ENCODE data around the gene FAM13C.

Gene FAM13C

DNA sequence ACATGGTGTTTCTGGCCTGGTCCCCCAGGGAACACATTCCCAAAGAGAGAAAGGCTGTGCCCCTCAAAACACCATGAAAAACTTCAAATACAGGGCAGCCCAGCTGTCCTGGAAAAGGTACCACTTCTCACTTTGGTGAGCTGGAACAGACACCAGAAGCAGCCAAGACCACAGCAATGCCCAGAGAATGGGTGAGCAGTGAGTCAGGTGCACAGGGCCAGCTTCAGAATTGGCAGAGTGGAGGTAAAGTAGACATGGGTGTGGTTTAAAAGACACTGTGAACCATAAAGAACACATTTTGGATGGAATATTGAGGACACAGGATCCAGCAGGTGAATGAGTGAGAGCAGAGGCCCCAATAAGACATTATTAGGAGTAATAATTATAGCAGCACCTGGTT is 51.3 kb downstream of the FAM13C start:
- H3K36me3 ChIP-seq (ENCODE audit: control insufficient read depth in 5 of 5, insufficient read depth in 5 of 5, low read length in 5 of 5) = no peaks in the 10 kb centered on the region
- H3K9ac ChIP-seq (ENCODE audit: low read length in 5 of 5) = no peak overlapping the region
- H3K27ac ChIP-seq (ENCODE audit: low read depth, low read length) = peak overlapping the region; percentile 24
- no peaks in the 10 kb centered on the region for H3K9me3 ChIP-seq (ENCODE audit: control insufficient read depth in 5 of 5, low read length in 5 of 5)
- peaks cover 7 to 57% (median 32%) of the 10 kb centered on the region in 5 donors for H3K4me1 ChIP-seq (ENCODE audit: control insufficient read depth in 5 of 5, insufficient read depth in 5 of 5, low read length in 5 of 5)
- no peaks in the 10 kb centered on the region for H3K27me3 ChIP-seq (ENCODE audit: control insufficient read depth in 5 of 5, insufficient read depth in 4 of 5, low read length in 5 of 5)
- no peak overlapping the region for H3K4me3 ChIP-seq (ENCODE audit: low read depth in 1 of 5, low read length in 5 of 5)

DNA sequence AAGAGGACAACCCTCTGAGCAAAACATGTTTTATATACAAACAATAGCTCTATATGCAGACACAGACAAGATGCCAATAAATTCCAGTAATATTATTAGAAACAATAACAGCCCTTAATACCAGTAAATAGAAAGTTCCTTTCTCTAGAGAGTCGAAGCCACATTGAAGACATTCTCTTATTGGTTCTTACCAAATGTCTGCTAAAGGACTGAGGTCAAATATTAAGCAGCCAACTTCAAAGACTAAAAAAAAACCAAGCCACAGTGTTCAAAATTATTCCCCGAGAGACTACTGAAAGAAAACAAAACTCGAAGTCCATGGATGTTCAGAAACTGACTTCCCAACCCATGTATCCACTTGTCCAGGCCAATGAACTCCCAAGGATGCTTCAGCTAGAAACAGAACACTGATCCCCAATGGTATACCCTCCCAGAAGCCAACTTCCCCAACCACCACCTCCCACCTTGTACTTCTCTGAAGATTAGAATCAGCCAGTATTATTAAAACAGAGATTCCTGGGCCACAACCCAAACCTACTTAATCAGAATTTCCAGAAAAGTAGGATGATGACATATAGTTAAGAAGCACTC is 51.9 kb downstream of the FAM13C start:
- Histone ChIP-seq H3K27ac (ENCODE audit: low read depth, low read length) (peak overlapping the region; percentile 24), H3K4me3 (ENCODE audit: low read depth in 1 of 5, low read length in 5 of 5) (no peak overlapping the region), H3K9ac (ENCODE audit: low read length in 5 of 5) (no peak overlapping the region), H3K36me3 (ENCODE audit: control insufficient read depth in 5 of 5, insufficient read depth in 5 of 5, low read length in 5 of 5) (no peaks in the 10 kb centered on the region), H3K9me3 (ENCODE audit: control insufficient read depth in 5 of 5, low read length in 5 of 5) (no peaks in the 10 kb centered on the region), H3K27me3 (ENCODE audit: control insufficient read depth in 5 of 5, insufficient read depth in 4 of 5, low read length in 5 of 5) (no peaks in the 10 kb centered on the region), H3K4me1 (ENCODE audit: control insufficient read depth in 5 of 5, insufficient read depth in 5 of 5, low read length in 5 of 5) (peaks cover 5 to 51% (median 28%) of the 10 kb centered on the region in 5 donors)

DNA sequence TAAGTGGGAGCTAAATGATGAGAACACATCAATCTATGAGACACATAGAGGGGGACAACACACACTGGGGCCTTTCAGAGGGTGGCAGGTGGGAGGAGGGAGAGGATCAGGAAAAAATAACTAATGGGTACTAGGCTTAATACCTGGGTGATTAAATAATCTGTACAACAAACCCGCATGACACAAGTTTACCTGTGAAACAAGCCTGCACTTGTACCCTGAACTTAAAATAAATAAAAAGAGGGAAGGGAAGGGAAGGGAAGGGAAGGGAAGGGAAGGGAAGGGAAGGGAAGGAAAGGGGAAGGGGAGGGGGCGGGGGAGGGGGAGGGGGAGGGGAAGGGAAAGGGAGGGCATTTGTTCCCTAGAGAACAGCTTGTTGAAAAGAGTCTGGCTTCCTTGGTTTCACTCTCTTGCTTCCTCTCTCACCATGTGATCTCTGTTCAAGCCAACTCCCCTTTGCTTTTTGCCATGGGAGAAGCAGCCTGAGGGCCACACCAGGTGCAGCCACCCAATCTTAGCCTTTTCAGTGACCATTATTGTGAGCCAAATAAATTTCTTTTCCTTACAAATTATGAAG is 57.7 kb downstream of the FAM13C start:
- Histone ChIP-seq H3K27me3 (ENCODE audit: control insufficient read depth in 5 of 5, insufficient read depth in 4 of 5, low read length in 5 of 5) (no peaks in the 10 kb centered on the region), H3K4me3 (ENCODE audit: low read depth in 1 of 5, low read length in 5 of 5) (no peak overlapping the region), H3K36me3 (ENCODE audit: control insufficient read depth in 5 of 5, insufficient read depth in 5 of 5, low read length in 5 of 5) (no peaks in the 10 kb centered on the region), H3K4me1 (ENCODE audit: control insufficient read depth in 5 of 5, insufficient read depth in 5 of 5, low read length in 5 of 5) (peaks cover 0 to 12% (median 0%) of the 10 kb centered on the region in 5 donors), H3K9me3 (ENCODE audit: control insufficient read depth in 5 of 5, low read length in 5 of 5) (no peaks in the 10 kb centered on the region), H3K9ac (ENCODE audit: low read length in 5 of 5) (no peak overlapping the region), H3K27ac (ENCODE audit: low read depth, low read length) (no peak overlapping the region)

DNA sequence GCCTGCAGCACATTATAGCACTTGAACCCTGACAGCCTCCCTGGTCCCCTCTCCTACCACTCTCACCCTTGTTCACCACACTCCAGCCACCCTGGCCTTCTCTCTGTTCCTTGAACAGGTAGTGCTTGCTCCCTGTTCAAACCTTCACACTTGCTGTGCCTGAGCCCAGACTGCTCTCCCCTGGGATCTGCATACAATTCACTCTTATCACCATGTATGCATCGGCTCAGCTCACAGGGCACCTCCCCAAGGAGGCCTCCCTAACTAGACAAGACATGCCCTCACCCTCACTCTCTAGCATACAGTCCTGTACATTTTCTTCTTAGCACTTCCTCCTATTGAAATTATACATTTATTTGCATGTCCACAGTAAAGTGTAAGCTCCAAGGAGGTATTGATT is 59.3 kb downstream of the FAM13C start:
- H3K27ac ChIP-seq (ENCODE audit: low read depth, low read length) = no peak overlapping the region
- no peak overlapping the region for H3K9ac ChIP-seq (ENCODE audit: low read length in 5 of 5)
- H3K4me1 ChIP-seq (ENCODE audit: control insufficient read depth in 5 of 5, insufficient read depth in 5 of 5, low read length in 5 of 5) = peaks cover 0 to under 1% (median 0%) of the 10 kb centered on the region in 5 donors

DNA sequence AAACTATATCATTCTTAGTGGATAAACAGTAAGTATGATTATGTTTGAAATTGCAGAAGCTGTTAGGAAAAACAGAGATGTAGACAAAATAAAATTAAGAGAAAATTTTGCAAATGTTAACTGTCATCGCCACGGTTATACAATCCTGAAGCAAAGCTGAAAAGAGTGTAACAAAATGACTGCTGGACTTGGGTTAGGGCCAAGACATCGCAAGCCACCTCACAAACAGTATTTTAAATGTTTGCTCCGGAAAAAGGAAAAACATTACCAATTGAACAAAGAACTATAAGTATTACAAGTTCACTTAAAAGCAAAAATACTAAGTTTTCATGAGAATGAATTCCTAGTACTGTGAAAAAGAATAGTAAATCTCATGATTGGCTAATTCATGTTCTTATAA is 60.0 kb downstream of the FAM13C start:
- H3K9me3 ChIP-seq (ENCODE audit: control insufficient read depth in 5 of 5, low read length in 5 of 5) = no peaks in the 10 kb centered on the region
- H3K36me3 ChIP-seq (ENCODE audit: control insufficient read depth in 5 of 5, insufficient read depth in 5 of 5, low read length in 5 of 5) = no peaks in the 10 kb centered on the region
- H3K4me3 ChIP-seq (ENCODE audit: low read depth in 1 of 5, low read length in 5 of 5) = no peak overlapping the region
- H3K27me3 ChIP-seq (ENCODE audit: control insufficient read depth in 5 of 5, insufficient read depth in 4 of 5, low read length in 5 of 5) = no peaks in the 10 kb centered on the region
- no peak overlapping the region for H3K27ac ChIP-seq (ENCODE audit: low read depth, low read length)
- no peak overlapping the region for H3K9ac ChIP-seq (ENCODE audit: low read length in 5 of 5)
- H3K4me1 ChIP-seq (ENCODE audit: control insufficient read depth in 5 of 5, insufficient read depth in 5 of 5, low read length in 5 of 5) = no peaks in the 10 kb centered on the region

More for the DNA sequence above, 59.3 kb downstream of the FAM13C start:
- Histone ChIP-seq H3K4me3 (ENCODE audit: low read depth in 1 of 5, low read length in 5 of 5) (no peak overlapping the region), H3K27me3 (ENCODE audit: control insufficient read depth in 5 of 5, insufficient read depth in 4 of 5, low read length in 5 of 5) (no peaks in the 10 kb centered on the region), H3K9me3 (ENCODE audit: control insufficient read depth in 5 of 5, low read length in 5 of 5) (no peaks in the 10 kb centered on the region), H3K36me3 (ENCODE audit: control insufficient read depth in 5 of 5, insufficient read depth in 5 of 5, low read length in 5 of 5) (no peaks in the 10 kb centered on the region)

DNA sequence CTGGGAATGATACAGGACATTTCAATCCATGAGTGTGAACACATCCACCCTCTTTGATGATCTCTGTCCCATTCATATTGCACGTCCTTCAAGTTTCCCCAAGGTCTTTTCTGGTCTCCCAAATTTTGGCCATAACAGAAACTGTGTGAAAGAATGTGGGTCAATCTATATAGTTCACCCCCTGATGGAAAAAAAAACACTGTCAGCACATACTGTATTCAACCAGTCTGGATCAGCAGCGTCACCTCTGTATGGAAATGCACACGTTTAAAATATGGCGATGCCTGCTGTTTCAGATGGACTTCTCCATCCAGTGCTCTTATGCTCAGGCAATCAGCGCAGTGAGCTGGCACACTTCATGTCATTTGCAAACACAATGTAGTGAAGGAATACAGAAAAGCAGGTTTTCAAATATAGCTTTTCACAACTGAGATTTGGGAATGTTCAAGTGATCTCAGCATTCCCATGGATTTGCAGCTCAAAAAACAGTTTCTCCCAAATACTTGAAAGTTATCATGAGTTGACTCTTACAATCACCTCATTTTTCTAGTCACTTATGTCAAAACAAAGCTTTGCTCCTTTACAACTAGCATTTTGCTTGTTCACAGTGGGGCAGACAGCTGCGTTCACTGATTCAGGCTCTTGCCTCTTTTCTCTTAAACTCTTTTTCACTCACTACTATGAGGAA is 61.1 kb downstream of the FAM13C start:
- no peaks in the 10 kb centered on the region for H3K27me3 ChIP-seq (ENCODE audit: control insufficient read depth in 5 of 5, insufficient read depth in 4 of 5, low read length in 5 of 5)
- no peak overlapping the region for H3K4me3 ChIP-seq (ENCODE audit: low read depth in 1 of 5, low read length in 5 of 5)
- no peaks in the 10 kb centered on the region for H3K9me3 ChIP-seq (ENCODE audit: control insufficient read depth in 5 of 5, low read length in 5 of 5)
- no peak overlapping the region for H3K27ac ChIP-seq (ENCODE audit: low read depth, low read length)
- H3K9ac ChIP-seq (ENCODE audit: low read length in 5 of 5) = no peak overlapping the region
- H3K4me1 ChIP-seq (ENCODE audit: control insufficient read depth in 5 of 5, insufficient read depth in 5 of 5, low read length in 5 of 5) = no peaks in the 10 kb centered on the region
- no peaks in the 10 kb centered on the region for H3K36me3 ChIP-seq (ENCODE audit: control insufficient read depth in 5 of 5, insufficient read depth in 5 of 5, low read length in 5 of 5)

DNA sequence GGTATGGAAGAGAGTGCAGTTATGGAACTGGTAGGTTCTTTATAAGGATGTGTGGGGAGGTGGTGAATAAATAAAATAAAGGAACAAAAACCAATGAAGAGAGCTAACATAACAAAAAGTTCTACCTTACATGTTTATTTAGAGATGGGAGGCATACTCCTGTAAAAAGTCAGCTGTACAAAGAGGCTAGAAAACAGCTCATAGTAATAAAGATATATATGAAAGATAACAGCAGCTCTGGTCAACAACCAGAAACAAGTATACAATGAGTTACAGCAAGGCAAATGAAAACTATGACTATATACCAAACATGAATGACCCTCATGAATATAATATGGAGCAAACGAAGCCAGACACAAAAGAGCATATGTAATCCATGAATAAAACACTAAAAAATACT is 62.0 kb downstream of the FAM13C start:
- Histone ChIP-seq H3K27me3 (ENCODE audit: control insufficient read depth in 5 of 5, insufficient read depth in 4 of 5, low read length in 5 of 5) (no peaks in the 10 kb centered on the region), H3K4me1 (ENCODE audit: control insufficient read depth in 5 of 5, insufficient read depth in 5 of 5, low read length in 5 of 5) (no peaks in the 10 kb centered on the region), H3K27ac (ENCODE audit: low read depth, low read length) (no peak overlapping the region), H3K9ac (ENCODE audit: low read length in 5 of 5) (no peak overlapping the region), H3K9me3 (ENCODE audit: control insufficient read depth in 5 of 5, low read length in 5 of 5) (no peaks in the 10 kb centered on the region), H3K36me3 (ENCODE audit: control insufficient read depth in 5 of 5, insufficient read depth in 5 of 5, low read length in 5 of 5) (no peaks in the 10 kb centered on the region), H3K4me3 (ENCODE audit: low read depth in 1 of 5, low read length in 5 of 5) (no peak overlapping the region)

DNA sequence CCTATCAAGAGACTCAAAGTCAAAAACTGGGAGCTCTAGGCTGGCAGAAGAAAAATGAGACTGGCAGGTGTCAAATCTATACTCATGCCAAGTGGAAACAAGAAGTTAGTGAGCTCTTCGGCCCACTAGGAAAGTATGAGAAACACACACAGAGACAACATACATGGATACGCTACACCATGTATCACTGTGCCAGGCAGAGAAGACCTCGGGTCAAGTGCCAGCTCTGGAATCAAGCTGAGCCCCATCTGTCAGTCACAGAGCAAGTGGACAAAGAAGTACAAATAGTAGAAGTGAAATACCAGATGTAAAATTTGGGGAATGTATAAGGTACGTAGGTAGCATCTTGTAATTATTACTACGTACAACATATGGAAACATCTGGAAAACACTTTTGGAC is 62.4 kb downstream of the FAM13C start:
- Histone ChIP-seq H3K9me3 (ENCODE audit: control insufficient read depth in 5 of 5, low read length in 5 of 5) (no peaks in the 10 kb centered on the region), H3K9ac (ENCODE audit: low read length in 5 of 5) (no peak overlapping the region), H3K4me1 (ENCODE audit: control insufficient read depth in 5 of 5, insufficient read depth in 5 of 5, low read length in 5 of 5) (no peaks in the 10 kb centered on the region), H3K36me3 (ENCODE audit: control insufficient read depth in 5 of 5, insufficient read depth in 5 of 5, low read length in 5 of 5) (no peaks in the 10 kb centered on the region), H3K27me3 (ENCODE audit: control insufficient read depth in 5 of 5, insufficient read depth in 4 of 5, low read length in 5 of 5) (no peaks in the 10 kb centered on the region), H3K4me3 (ENCODE audit: low read depth in 1 of 5, low read length in 5 of 5) (no peak overlapping the region), H3K27ac (ENCODE audit: low read depth, low read length) (no peak overlapping the region)

DNA sequence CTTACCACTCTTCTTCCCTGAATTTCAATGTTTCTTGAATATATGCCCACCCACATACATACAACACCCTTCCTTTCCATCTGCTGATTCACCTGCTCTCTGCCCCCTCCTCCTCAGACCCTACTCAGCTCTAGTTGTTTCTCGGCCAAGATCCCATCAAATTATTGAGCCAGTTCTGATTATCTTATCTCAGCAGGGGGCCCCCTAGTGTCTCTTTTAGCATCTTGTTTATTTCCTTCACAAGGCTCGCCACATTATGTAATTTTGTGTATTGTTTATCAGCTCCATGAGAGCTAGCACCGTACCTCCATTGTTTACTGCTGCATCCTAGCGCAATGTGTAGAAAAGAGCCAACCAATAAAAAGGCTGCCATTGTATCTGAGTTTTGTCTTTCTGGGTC is 71.9 kb downstream of the FAM13C start:
- no peak overlapping the region for H3K27ac ChIP-seq (ENCODE audit: low read depth, low read length)
- no peaks in the 10 kb centered on the region for H3K27me3 ChIP-seq (ENCODE audit: control insufficient read depth in 5 of 5, insufficient read depth in 4 of 5, low read length in 5 of 5)
- H3K9me3 ChIP-seq (ENCODE audit: control insufficient read depth in 5 of 5, low read length in 5 of 5) = no peaks in the 10 kb centered on the region
- no peaks in the 10 kb centered on the region for H3K36me3 ChIP-seq (ENCODE audit: control insufficient read depth in 5 of 5, insufficient read depth in 5 of 5, low read length in 5 of 5)
- no peak overlapping the region for H3K4me3 ChIP-seq (ENCODE audit: low read depth in 1 of 5, low read length in 5 of 5)
- peaks cover 0 to 10% (median 2%) of the 10 kb centered on the region in 5 donors for H3K4me1 ChIP-seq (ENCODE audit: control insufficient read depth in 5 of 5, insufficient read depth in 5 of 5, low read length in 5 of 5)
- H3K9ac ChIP-seq (ENCODE audit: low read length in 5 of 5) = no peak overlapping the region

DNA sequence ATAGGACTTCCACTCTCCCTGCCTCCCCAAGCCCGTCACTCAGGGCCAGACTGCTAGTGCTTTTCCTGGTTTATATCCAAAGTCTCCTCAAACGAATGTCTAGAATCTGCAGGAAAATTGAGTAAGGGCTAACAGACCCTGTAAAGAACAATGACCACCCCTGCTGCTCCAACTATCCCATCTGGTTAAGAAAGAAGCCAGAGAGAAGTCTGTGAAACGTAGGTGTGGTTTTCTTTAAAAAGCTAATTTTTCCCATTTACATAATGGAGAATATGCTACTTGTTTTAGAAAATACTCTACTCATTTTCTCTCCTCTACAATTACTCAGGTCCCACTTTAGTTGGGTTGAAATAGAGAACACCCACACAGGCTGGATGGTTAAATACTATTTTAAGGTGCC is 72.5 kb downstream of the FAM13C start:
- H3K4me1 ChIP-seq (ENCODE audit: control insufficient read depth in 5 of 5, insufficient read depth in 5 of 5, low read length in 5 of 5) = peaks cover 0 to 10% (median 2%) of the 10 kb centered on the region in 5 donors
- H3K36me3 ChIP-seq (ENCODE audit: control insufficient read depth in 5 of 5, insufficient read depth in 5 of 5, low read length in 5 of 5) = no peaks in the 10 kb centered on the region
- no peaks in the 10 kb centered on the region for H3K27me3 ChIP-seq (ENCODE audit: control insufficient read depth in 5 of 5, insufficient read depth in 4 of 5, low read length in 5 of 5)

More for the DNA sequence above, 72.5 kb downstream of the FAM13C start:
- H3K9ac ChIP-seq (ENCODE audit: low read length in 5 of 5) = no peak overlapping the region
- H3K4me3 ChIP-seq (ENCODE audit: low read depth in 1 of 5, low read length in 5 of 5) = no peak overlapping the region
- no peak overlapping the region for H3K27ac ChIP-seq (ENCODE audit: low read depth, low read length)
- no peaks in the 10 kb centered on the region for H3K9me3 ChIP-seq (ENCODE audit: control insufficient read depth in 5 of 5, low read length in 5 of 5)
